ENCODE data around the gene TADA1. TPM values are rescaled to one million over a fixed set of nuclear protein-coding genes. Genes with fewer than 3 reads are reported as not detected.

Gene TADA1
- total RNA-seq, 2 donors from 2014 or later = 10.9 to 11.1 TPM

GRCh38 chr1:166875302-166875733 lies 746 bp downstream of the TADA1 start:
- Histone ChIP-seq H3K4me3 (peak overlapping the region; percentile 74 to 89), H3K36me3 (no peaks in the 10 kb centered on the region), H3K9me3 (no peaks in the 10 kb centered on the region), H3K4me1 (peaks cover 0 to 48% of the 10 kb centered on the region in 2 donors), H3K27me3 (no peaks in the 10 kb centered on the region), H3K27ac (peak overlapping the region; percentile 92 to 96)
- no peak for TF ChIP-seq CTCF (IDR thresholded peaks at IDR 0.05)
- DNase-seq (ENCODE audit: low spot score) = no peak

DNA sequence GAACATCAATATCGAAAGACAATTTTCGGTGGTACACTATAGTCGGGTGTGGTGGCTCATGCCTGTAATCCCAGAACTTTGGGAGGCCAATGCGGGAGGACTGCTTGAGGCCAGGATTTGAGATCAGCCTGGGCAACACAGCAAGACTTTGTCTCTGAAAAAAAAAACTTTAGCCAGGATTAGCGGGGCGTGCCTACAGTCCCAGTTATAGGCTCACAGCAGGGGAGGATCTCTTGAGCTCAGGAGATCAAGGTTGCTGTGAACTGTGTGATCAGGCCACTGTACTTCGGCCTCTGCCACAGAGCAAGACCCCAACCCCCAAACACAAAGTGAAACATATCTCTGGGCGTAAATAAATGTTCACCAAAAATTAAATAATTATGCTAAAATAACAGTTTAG lies 1.6 kb downstream of the TADA1 start:
- no peak overlapping the region for H3K27ac ChIP-seq
- TF ChIP-seq CTCF (IDR thresholded peaks at IDR 0.05) = no peak
- H3K4me3 ChIP-seq = no peak overlapping the region
- no peaks in the 10 kb centered on the region for H3K9me3 ChIP-seq
- H3K36me3 ChIP-seq = no peaks in the 10 kb centered on the region
- no peaks in the 10 kb centered on the region for H3K27me3 ChIP-seq
- peaks cover 0 to 56% of the 10 kb centered on the region in 2 donors for H3K4me1 ChIP-seq
- DNase-seq (ENCODE audit: low spot score) = no peak

DNA sequence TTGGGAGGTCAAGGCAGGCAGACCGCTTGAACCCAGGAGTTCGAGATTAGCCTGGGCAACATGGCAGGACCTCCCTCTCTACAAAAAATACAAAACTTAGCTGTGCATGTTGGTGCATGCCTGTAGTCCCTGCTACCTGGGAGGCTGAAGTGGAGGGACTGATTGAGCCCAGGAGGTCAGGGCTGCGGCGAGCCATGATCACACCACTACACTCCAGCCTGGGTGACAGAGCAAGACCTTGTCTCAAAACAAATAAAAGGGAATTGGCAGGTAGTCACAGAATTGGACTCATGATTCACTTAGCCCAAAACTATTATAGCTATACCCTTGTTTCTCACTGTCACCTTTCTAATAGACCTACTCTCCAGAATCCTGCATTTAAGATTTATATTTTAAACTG lies 5.5 kb downstream of the TADA1 start:
- no peaks in the 10 kb centered on the region for H3K27me3 ChIP-seq
- TF ChIP-seq CTCF (IDR thresholded peaks at IDR 0.05) = no peak
- H3K27ac ChIP-seq = no peak overlapping the region
- no peak for DNase-seq (ENCODE audit: low spot score)
- H3K9me3 ChIP-seq = no peaks in the 10 kb centered on the region
- peaks cover 0 to 53% of the 10 kb centered on the region in 2 donors for H3K4me1 ChIP-seq
- H3K4me3 ChIP-seq = no peak overlapping the region
- peaks cover 22% of the 10 kb centered on the region for H3K36me3 ChIP-seq

DNA sequence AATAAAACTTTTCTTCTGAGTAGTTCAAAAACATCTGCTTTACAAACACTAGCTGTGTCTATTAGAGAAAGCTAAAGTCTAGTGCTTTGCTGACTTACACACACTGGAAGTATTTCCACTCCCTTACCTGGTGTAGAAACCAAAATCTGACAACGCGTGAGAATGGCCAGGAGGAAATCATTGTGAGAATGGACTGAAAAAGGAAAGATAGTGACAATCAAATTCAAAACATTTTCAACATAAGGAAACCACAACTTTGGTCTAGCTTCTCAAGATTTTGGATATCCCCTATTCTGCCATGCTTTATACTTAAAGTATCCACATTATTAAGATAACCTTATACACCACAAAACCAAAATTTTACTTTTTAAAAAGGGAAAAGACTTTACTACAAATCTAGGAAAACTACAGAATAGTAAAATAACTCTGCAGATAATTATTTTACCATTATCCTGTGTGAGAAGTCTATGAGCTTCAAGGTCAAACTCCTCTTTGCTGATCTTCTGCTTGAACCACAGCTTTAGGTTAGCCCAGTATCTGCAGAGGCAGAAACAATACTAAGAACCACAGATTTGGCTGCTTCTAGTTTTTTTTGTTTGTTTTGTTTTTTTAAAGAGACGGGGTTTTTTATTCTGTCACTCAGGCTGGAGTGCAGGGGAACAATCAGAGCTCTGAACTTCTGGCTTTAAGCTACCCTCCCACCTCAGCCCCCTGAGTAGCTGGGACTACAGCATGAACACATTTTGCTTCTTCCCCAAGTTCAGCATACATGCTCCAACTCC lies 6.6 kb downstream of the TADA1 start:
- Histone ChIP-seq H3K9me3 (no peaks in the 10 kb centered on the region), H3K27me3 (no peaks in the 10 kb centered on the region), H3K4me1 (peaks cover 0 to 42% of the 10 kb centered on the region in 2 donors), H3K27ac (no peak overlapping the region), H3K36me3 (peaks cover 26% of the 10 kb centered on the region), H3K4me3 (no peak overlapping the region)
- no peak for TF ChIP-seq CTCF (IDR thresholded peaks at IDR 0.05)
- DNase-seq (ENCODE audit: low spot score) = no peak

DNA sequence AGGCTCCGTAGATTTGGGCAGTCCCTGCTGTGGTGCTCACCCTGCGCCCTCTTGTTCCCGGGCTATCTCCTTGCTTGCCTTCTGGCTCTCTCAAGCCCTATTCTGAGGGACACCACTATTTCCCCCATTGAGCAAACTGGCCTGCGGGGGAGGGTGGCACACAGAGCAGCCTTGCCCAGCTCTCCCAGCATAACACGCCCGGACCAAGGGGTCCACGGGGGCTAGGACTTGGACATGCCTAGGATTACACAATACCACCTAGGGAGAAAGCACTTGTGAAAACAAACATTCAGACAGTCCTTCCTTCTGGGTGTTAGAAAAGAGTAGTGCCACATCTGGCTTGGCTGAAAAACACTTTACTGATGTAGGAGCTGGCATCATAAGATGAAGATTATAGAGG lies 7.4 kb downstream of the TADA1 start:
- TF ChIP-seq CTCF (IDR thresholded peaks at IDR 0.05) = no peak

More for the DNA sequence above, 7.4 kb downstream of the TADA1 start:
- H3K36me3 ChIP-seq = peaks cover 33% of the 10 kb centered on the region
- H3K4me1 ChIP-seq = peaks cover 0 to 35% of the 10 kb centered on the region in 2 donors
- no peak overlapping the region for H3K4me3 ChIP-seq
- no peak for DNase-seq (ENCODE audit: low spot score)
- no peak overlapping the region for H3K27ac ChIP-seq
- H3K9me3 ChIP-seq = no peaks in the 10 kb centered on the region
- no peaks in the 10 kb centered on the region for H3K27me3 ChIP-seq

Data from right atrium auricular region (tissue), 2 donors.